Neural progenitor cell (in vitro differentiated cells): Measurements from ENCODE around the gene RAPGEF4. TPM values are rescaled to one million over a fixed set of nuclear protein-coding genes. Genes with fewer than 3 reads are reported as not detected.

ENCODE experiments used
- DNase-seq: peaks from one replicate; pipeline ENCODE4 v3.0.0-alpha.2; 2016; ENCODE audit warnings: low spot score
- H2AFZ ChIP-seq: fragments of 200-600 bp; sonication (generic); replicated peaks from 2 replicates; pipeline ENCODE4 v1.6.1; 2016; ENCODE audit warnings: antibody characterized with exemption
- H3F3A ChIP-seq: fragments of 200-600 bp; sonication (generic); 2 replicates; pipeline ENCODE4 v1.6.1; 2016; ENCODE audit warnings: antibody characterized with exemption, low read depth
- H3K27ac ChIP-seq: fragments of 200-600 bp; sonication (generic); 2 replicates; pipeline ENCODE4 v1.5.1; 2016; ENCODE audit warnings: mild to moderate bottlenecking
- H3K27me3 ChIP-seq: fragments of 200-600 bp; sonication (generic); 2 replicates; pipeline ENCODE4 v1.6.1; 2016; ENCODE audit warnings: mild to moderate bottlenecking, moderate library complexity
- H3K36me3 ChIP-seq: fragments of 200-600 bp; sonication (generic); 2 replicates; pipeline ENCODE4 v1.5.1; 2016
- H3K4me1 ChIP-seq: fragments of 200-600 bp; sonication (generic); 2 replicates; pipeline ENCODE4 v1.6.1; 2016; ENCODE audit warnings: mixed run types
- H3K4me2 ChIP-seq: fragments of 200-600 bp; sonication (generic); 2 replicates; pipeline ENCODE4 v1.6.1; 2016
- H3K4me3 ChIP-seq: fragments of 200-600 bp; sonication (generic); 2 replicates; pipeline ENCODE4 v1.5.1; 2016
- H3K79me2 ChIP-seq: fragments of 200-600 bp; sonication (generic); 2 replicates; pipeline ENCODE4 v1.6.1; 2016; ENCODE audit warnings: low read depth
- H3K9ac ChIP-seq: fragments of 200-600 bp; sonication (generic); 2 replicates; pipeline ENCODE4 v1.6.1; 2016
- H3K9me3 ChIP-seq: fragments of 200-600 bp; sonication (generic); 2 replicates; pipeline ENCODE4 v1.5.1; 2016; ENCODE audit warnings: low read depth
- H4K20me1 ChIP-seq: fragments of 200-600 bp; sonication (generic); 2 replicates; pipeline ENCODE4 v1.6.1; 2016; ENCODE audit warnings: low read depth
- H3K27ac Mint-ChIP-seq: 3 replicates; pipeline ENCODE4 v1.8.0; 2021; ENCODE audit warnings: mixed read lengths
- H3K27me3 Mint-ChIP-seq: 2 replicates; pipeline ENCODE4 v1.8.0; 2022; ENCODE audit warnings: low read depth, mild to moderate bottlenecking, inconsistent platforms, moderate library complexity, mixed read lengths; ENCODE audit not compliant: insufficient read depth
- H3K36me3 Mint-ChIP-seq: 3 replicates; pipeline ENCODE4 v1.8.0; 2021; ENCODE audit warnings: mixed read lengths
- H3K4me1 Mint-ChIP-seq: 3 replicates; pipeline ENCODE4 v1.8.0; 2021; ENCODE audit warnings: mixed read lengths
- H3K4me3 Mint-ChIP-seq: 3 replicates; pipeline ENCODE4 v1.8.0; 2021; ENCODE audit warnings: mild to moderate bottlenecking, moderate library complexity, mixed read lengths
- H3K9me3 Mint-ChIP-seq: 3 replicates; pipeline ENCODE4 v1.8.0; 2020; ENCODE audit warnings: mixed read lengths
- CTCF ChIP-seq: fragments of 200-600 bp; sonication (generic); IDR thresholded peaks from 2 replicates; pipeline ENCODE4 v1.5.1; 2017; ENCODE audit warnings: antibody characterized with exemption, mild to moderate bottlenecking
- EZH2 ChIP-seq: fragments of 200-600 bp; sonication (generic); IDR thresholded peaks from 2 replicates; pipeline ENCODE4 v1.6.1; 2017; ENCODE audit warnings: antibody characterized with exemption, mild to moderate bottlenecking, moderate library complexity
- EZH2phosphoT487 ChIP-seq: fragments of 200-600 bp; sonication (generic); IDR thresholded peaks from 2 replicates; pipeline ENCODE4 v1.6.1; 2017; ENCODE audit warnings: antibody characterized with exemption
- total RNA-seq: library from RNA; depleted of rRNA; stranded (reverse); fragments of >200 nt; gene quantifications from 2 replicates; pipeline ENCODE4 v1.2.3, GENCODE V29; 2015; ENCODE audit warnings: low replicate concordance

The RAPGEF4 gene
- total RNA-seq, 1 donor from 2014 or later, result 1.8 TPM

- Histone ChIP-seq H3K27me3 (no peaks in the 10 kb centered on the region), H3K9ac (no peak overlapping the region), H4K20me1 (no peaks in the 10 kb centered on the region), H3K4me3 (no peak overlapping the region), H3K36me3 (no peaks in the 10 kb centered on the region), H3K27ac (no peak overlapping the region), H2AFZ (no peak overlapping the region), H3F3A (no peaks in the 10 kb centered on the region), H3K9me3 (peaks cover 3% of the 10 kb centered on the region), H3K4me1 (no peaks in the 10 kb centered on the region), H3K4me2 (no peak overlapping the region), H3K79me2 (no peaks in the 10 kb centered on the region)
- H3K4me1 Mint-ChIP-seq, result no peaks in the 10 kb centered on the region
- H3K36me3 Mint-ChIP-seq, result peaks cover 5% of the 10 kb centered on the region
- H3K4me3 Mint-ChIP-seq, result no peak overlapping the region
- peaks cover 18% of the 10 kb centered on the region for H3K9me3 Mint-ChIP-seq
- no peaks in the 10 kb centered on the region for H3K27me3 Mint-ChIP-seq
- TF ChIP-seq EZH2phosphoT487 (no peak), EZH2 (no peak), CTCF (no peak)
- H3K27ac Mint-ChIP-seq, result no peak overlapping the region
- no peak for DNase-seq
These were observed 25.7 kb downstream of the RAPGEF4 start for GRCh38 chr2:172761306-172761705.

- no peak overlapping the region for H3K9ac ChIP-seq
- H3K4me1 ChIP-seq, result no peaks in the 10 kb centered on the region
- H3K27ac Mint-ChIP-seq, result no peak overlapping the region
- H3K27me3 ChIP-seq, result no peaks in the 10 kb centered on the region
- TF ChIP-seq CTCF (no peak), EZH2phosphoT487 (no peak), EZH2 (no peak)
- no peaks in the 10 kb centered on the region for H3K36me3 ChIP-seq
- H4K20me1 ChIP-seq, result no peaks in the 10 kb centered on the region
- H3K4me3 Mint-ChIP-seq, result no peak overlapping the region
- H3K9me3 ChIP-seq, result peaks cover 3% of the 10 kb centered on the region
- no peak overlapping the region for H3K4me3 ChIP-seq
- peaks cover 5% of the 10 kb centered on the region for H3K36me3 Mint-ChIP-seq
- no peaks in the 10 kb centered on the region for H3K79me2 ChIP-seq
- no peaks in the 10 kb centered on the region for H3K27me3 Mint-ChIP-seq
- no peak overlapping the region for H2AFZ ChIP-seq
- no peak overlapping the region for H3K27ac ChIP-seq
- H3K4me1 Mint-ChIP-seq, result no peaks in the 10 kb centered on the region
- no peak for DNase-seq
- H3K4me2 ChIP-seq, result no peak overlapping the region
- peaks cover 18% of the 10 kb centered on the region for H3K9me3 Mint-ChIP-seq
- H3F3A ChIP-seq, result no peaks in the 10 kb centered on the region
These were observed 26.9 kb downstream of the RAPGEF4 start for GRCh38 chr2:172762574-172762973.

- Histone ChIP-seq H3K4me2 (no peak overlapping the region), H3K4me1 (no peaks in the 10 kb centered on the region), H3F3A (no peaks in the 10 kb centered on the region), H2AFZ (no peak overlapping the region), H3K79me2 (no peaks in the 10 kb centered on the region), H4K20me1 (no peaks in the 10 kb centered on the region), H3K9me3 (peaks cover 3% of the 10 kb centered on the region), H3K27ac (no peak overlapping the region), H3K4me3 (no peak overlapping the region), H3K9ac (no peak overlapping the region), H3K36me3 (no peaks in the 10 kb centered on the region), H3K27me3 (no peaks in the 10 kb centered on the region)
- H3K4me1 Mint-ChIP-seq, result no peaks in the 10 kb centered on the region
- H3K27ac Mint-ChIP-seq, result no peak overlapping the region
- no peak for DNase-seq
- H3K9me3 Mint-ChIP-seq, result peaks cover 18% of the 10 kb centered on the region
- H3K4me3 Mint-ChIP-seq, result no peak overlapping the region
- TF ChIP-seq CTCF (no peak), EZH2 (no peak), EZH2phosphoT487 (no peak)
- no peaks in the 10 kb centered on the region for H3K27me3 Mint-ChIP-seq
- H3K36me3 Mint-ChIP-seq, result peaks cover 5% of the 10 kb centered on the region
These were observed 27.4 kb downstream of the RAPGEF4 start for GRCh38 chr2:172763079-172763478.
